Spleen (tissue), 7 donors: ENCODE results near the gene KDELR1.

ENCODE experiments used
- POLR2A ChIP-seq, 3 donors: fragments of 450-650 bp; IDR thresholded peaks; one replicate each; pipeline ENCODE4 v1.5.1; 2017; ENCODE audit warnings: antibody characterized with exemption in 3 of 3, mild to moderate bottlenecking in 1 of 3
- TF ChIP-seq, protein P1 (sequence below), 11 experiments: fragments of 200-600 bp in 7 of 11; fragments of 450-650 bp in 4 of 11; sonication (generic) in 4 of 11; IDR thresholded peaks in 8 of 11; conservative IDR thresholded peaks in 3 of 11; 1 replicate in 7 of 11; 2 replicates in 4 of 11; pipeline versions ENCODE4 v1.4.0 to v1.8.0; 2016 to 2021; ENCODE audit warnings: antibody characterized with exemption in 11 of 11, inconsistent platforms in 4 of 11, mild to moderate bottlenecking in 1 of 11
- donor health status: DM: no; HTN: no; CAD: no; lungs with moderate emphysema.
- donor health status: DM: no; HTN: no; CAD: no.
- donor health status: DM: no; HTN: no; CAD: no.

DNA sequence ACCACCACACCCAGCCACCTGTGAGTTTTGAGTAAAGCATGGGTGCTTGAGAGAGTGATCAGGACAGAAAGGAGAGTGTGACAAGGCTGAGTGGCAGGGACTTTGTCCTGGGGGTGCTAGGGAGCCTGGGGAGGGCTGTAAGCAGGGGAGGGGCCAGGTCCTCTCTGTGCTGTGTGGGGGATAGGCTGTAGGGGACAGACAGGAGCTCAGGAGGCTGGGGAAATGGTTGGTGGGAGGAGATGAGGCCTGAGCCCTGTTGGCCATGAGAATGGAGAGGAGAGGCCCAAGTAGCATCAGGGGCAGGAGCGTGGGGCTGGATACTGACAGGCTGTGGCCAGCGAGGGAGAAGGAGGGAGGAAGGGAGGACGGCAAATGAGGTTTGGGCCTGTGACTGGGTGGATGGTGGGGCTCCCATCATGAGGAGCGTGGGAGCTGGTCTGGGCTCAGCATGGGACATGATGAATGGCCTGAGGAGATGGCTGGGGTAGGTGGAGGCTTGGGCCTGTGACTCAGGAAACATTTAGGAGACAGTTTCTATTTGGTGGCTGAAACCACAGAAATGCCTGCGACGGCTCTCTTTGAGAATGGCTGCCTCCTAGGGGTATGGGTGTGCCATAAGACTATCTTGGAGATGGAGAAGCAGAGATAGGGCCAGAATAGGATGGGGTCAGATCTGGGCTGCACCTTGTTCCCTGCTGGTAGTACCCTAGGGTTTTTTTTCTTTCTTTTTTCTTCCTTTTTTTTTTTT lies 27.1 kb upstream of the KDELR1 start:
- TF ChIP-seq, protein P1, sequence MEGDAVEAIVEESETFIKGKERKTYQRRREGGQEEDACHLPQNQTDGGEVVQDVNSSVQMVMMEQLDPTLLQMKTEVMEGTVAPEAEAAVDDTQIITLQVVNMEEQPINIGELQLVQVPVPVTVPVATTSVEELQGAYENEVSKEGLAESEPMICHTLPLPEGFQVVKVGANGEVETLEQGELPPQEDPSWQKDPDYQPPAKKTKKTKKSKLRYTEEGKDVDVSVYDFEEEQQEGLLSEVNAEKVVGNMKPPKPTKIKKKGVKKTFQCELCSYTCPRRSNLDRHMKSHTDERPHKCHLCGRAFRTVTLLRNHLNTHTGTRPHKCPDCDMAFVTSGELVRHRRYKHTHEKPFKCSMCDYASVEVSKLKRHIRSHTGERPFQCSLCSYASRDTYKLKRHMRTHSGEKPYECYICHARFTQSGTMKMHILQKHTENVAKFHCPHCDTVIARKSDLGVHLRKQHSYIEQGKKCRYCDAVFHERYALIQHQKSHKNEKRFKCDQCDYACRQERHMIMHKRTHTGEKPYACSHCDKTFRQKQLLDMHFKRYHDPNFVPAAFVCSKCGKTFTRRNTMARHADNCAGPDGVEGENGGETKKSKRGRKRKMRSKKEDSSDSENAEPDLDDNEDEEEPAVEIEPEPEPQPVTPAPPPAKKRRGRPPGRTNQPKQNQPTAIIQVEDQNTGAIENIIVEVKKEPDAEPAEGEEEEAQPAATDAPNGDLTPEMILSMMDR (IDR thresholded peaks at IDR 0.05 in 8 of 11, conservative IDR thresholded peaks at IDR 0.05 in 3 of 11) = no peak
- no peak for TF ChIP-seq POLR2A (IDR thresholded peaks at IDR 0.05)
